Epidermal melanocyte (primary cell): ENCODE data around the gene MEAK7.

Experiments used
- DNase-seq: peaks from one replicate; pipeline ENCODE4 v3.0.0; 2011; ENCODE audit warnings: low spot score; ENCODE audit not compliant: insufficient read length

The MEAK7 gene

DNA sequence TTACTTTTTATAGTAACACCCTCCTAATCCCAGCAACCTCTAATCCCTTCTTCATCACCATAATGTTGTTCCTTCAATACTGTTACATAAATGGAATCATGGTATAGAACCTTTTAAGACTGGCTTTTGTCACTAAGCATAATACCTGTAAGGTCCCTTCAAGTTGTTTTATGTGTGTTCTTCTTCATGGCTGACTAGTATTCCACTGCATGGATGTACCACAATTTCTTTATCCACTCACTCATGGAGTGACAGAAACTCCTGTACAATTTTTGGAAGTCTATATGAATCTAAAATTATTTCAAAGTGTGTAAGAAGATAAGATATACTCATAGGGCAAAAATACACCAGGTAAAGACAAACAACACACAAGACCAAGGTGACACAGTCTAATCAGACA is 36.8 kb downstream of the MEAK7 start:
- no peak for DNase-seq

DNA sequence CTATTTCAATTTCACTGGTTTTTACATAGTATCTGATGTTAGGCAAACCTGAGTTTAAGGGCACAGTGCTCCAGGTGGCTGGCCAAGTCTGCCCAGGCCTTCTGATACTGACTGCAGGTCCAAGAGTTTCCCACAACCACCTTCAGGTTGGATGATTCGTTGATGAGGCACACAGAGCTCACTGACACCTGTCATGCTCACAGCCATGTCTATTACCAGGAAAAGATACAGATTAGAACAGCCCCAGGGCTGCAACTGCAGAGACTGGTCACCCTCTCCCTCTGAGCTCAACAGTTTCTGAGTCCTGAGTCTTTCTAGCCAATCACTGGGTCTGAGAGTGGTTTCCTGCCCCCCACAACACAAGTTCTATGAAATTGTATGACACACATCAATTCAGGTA is 37.2 kb downstream of the MEAK7 start:
- no peak for DNase-seq

DNA sequence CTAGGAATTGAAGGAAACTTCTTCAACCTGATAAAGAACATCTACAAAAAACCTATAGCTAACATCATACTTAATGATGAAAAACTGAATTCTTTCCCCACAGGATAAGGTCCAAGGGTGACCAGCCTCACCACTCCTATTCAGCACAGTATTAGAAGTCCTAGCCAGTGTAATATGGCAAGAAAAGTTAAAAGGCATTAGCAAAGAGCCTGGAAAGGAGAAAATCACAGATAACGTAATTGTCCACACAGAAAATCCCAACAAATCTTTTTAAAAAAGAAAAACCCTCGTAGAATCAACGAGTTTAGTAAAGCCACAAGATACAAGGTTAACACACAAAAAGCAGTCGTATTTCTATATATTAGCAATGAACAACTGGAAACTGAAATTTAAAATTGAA is 37.8 kb downstream of the MEAK7 start:
- no peak for DNase-seq

DNA sequence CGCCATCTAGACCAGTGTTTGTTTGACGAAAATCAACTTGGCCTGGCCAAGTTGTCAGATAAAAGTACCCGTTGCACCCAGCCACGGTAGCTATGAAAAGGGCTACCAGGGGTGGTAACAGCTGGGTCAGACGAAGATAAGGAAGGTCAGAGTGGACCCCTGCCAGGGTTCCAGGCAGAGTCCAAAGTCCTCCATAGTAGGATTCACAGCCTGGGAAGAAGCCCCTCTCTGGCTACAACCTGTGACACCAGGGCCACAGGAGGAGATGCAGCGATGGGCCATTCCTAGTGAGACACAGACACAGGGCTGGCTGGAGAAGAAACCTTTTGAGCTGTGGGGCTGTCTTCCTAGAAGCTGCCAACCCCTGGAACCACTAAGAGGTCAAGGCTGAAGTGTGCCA is 39.3 kb downstream of the MEAK7 start:
- no peak for DNase-seq

DNA sequence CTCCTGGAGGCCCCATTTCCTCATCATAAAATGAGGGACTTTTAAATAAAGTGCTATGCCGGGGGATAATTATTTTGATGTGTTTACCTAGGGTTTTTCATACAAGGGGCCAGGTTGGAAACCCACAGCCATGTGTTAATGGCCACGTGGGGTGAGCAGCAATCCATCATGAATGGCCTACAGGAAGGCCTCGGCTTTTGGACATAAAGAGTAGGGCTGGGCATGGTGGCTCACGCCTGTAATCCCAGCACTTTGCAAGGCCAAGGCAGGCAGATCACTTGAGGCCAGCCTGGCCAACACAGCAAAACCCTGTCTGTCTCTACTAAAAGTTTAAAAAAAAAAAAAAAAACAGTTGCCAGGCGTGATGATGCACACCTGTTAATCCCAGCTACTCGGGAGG is 40.3 kb downstream of the MEAK7 start:
- no peak for DNase-seq

DNA sequence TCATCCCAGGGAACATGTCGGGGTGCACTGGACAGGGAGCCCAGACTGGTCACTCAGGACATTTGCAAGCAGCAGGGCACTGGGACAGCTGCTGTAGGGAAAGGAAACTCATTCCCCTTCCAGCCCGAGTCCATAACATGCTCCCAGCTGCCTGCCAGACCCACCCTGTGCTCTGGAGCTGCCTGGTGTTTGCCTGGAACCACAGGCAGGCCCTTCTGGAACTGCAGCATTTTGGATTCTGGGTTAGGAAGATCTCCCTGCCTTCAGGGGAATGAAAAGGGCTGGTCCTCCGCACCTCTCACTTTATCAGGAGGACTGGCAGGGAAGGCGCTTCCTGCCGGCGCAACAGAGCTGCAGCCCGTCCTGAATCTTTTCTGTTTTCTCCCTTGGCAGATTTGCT is 41.2 kb downstream of the MEAK7 start:
- no peak for DNase-seq

DNA sequence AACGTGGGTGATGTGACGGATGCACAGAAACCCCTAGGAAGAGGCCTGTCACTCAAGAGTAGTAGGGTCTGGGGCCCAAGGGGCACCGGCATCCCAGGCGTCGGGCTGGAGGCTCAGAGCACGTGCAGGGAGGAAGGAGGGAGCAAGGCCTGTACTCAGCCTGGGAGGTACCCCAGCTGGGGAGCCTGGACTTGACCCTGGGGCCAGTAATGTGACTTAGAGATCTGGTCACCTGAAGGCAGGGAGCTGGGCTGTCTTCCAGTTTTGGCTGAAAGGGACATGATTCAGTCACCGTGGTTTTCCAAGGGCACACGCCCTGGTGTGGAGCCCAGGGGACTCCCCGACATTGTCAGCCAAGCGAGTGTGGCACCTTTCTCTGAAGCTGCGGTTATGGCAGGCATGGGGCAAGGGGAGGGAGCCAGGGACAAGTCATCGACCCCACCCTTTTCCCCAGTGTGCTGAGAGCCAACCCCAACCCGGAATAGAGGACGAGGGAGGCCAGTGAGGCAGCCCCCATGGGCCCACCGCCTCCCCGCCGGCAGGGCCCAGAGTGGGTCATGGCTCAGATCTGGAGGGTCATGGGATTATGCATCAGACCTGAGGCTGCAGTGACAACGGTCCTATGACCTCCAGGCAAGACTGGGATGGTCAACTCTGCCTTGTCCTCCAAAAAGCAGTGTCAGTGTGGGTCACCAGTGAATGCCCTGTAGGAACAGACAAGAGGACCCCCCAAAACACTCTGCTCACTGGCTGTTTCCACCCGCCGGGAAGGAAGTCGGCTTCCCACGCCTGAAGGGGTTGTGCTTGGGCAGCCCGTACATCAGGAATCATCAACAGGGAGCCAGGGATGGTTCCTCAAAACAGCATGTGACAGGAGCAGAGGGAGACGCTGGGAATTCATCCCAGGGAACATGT is 41.9 kb downstream of the MEAK7 start:
- no peak for DNase-seq

DNA sequence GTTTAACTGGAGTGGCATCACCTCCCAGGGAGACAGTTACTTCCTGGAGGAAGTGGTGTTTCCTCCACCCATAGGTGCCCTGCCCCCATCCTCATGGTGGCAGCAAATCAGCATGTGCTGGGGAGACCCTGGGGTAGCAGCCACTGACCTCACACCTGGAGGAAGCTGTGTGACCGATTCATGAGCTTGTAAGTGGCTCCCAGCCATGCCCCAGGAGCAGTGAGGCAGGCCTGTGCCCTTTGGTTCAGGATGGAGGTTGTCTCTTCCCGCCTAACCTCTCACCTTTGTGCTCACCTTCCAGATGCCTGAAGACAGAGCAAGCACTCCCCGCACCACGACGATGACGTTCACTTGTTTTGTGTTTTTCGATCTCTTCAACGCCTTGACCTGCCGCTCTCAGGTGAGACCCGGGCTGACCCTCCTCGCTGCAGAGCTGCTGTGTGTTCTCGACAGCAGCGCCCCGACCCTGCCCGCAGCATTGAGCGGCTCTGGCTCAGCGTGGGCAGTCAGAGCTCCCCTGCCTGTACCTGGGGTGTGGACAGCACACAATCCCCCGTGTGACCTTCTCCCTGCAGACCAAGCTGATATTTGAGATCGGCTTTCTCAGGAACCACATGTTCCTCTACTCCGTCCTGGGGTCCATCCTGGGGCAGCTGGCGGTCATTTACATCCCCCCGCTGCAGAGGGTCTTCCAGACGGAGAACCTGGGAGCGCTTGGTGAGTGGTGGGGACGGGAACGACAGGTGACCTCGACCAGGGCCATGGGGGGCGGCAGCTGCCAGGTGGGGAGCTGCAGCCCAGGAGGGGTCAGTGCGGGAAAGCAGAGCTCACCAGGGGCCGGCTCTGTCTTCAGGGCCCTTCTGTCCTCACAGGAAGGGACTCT is 42.8 kb downstream of the MEAK7 start:
- no peak for DNase-seq

DNA sequence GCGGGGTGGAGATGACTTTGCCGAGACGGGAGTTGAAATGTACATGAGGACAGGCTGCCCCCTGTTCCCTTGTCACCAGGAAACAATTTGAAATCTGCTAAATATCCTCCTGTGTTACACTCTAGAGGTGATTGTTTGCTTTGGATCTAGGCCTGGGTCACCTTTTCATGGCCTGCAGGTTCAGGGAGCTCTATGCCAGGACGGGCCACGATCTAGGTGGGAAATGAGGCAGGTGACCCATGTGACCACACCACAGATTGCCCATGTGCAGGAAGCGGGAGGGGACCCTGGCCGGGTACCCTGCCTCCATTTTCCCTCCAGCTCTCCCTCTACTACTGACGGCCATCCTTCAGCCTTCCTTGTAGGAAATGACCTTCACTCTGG is 43.4 kb downstream of the MEAK7 start:
- no peak for DNase-seq

DNA sequence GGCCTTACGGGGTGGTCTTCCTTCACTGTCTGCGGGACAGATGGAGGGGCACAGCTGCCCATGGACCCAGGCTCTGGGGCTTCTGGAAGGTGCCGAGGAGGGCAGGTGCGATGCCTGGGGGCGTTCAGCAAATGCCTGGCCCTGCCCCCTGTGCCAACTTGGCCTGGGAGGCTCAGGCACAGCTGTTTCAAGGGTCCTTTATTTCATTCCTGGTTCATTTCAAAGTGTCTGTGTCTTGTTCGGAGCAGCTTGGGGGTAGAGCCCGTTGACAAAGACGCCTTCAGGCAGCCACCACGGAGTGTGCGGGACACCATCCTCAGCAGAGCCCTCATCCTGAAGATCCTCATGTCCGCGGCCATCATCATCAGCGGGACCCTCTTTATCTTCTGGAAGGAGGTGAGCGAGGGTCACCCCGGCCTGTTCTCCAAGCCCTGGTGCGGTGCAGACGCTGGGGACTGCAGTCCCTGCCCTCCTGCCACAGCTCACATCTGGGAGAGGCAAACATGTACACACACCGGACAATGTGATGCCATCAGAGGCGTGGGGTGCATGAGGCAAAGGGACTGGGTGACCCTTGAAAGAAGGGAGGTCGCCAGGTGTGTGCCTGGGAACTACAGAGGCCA is 43.9 kb downstream of the MEAK7 start:
- no peak for DNase-seq

DNA sequence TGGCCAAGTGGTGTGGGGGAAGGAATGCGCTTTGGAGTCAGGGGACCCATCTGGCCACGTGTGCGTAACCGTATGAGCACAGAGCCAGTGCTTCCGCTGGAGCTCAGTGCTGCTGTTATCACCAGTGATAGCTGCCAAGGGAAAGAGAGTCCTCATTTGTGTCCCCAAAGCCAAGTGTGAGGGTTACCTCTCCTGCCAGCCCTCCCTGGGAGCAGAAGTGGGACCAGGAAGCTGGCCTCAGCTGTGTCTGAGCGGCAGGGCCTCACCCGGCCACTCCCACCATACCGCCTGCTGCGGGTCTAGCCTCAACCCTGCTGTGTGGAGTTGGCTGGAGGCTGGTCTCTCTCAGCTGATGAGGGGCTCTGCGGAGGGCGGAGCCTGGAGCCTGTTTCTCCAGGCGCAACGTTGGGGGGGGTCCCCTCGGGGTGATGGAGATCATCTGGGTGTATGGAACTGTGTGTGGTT is 44.5 kb downstream of the MEAK7 start:
- DNase-seq, result no peak

DNA sequence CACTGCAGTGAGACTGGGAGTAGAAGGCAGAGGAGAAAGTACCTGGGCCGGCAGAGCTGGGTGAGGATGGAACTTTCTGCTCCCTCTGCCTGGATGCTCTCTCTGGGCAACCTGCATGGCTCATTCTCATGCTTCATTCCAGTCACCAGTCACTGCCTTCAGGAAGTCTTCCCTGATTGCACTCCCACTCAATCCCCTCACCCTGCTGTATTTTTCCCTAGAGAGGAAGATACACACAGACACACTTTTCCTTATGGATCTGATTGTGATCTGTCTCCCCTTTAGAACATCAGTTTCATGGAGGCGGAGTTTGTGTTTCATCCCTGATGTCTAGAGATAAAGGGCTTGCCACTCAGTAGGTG is 44.9 kb downstream of the MEAK7 start:
- no peak for DNase-seq

DNA sequence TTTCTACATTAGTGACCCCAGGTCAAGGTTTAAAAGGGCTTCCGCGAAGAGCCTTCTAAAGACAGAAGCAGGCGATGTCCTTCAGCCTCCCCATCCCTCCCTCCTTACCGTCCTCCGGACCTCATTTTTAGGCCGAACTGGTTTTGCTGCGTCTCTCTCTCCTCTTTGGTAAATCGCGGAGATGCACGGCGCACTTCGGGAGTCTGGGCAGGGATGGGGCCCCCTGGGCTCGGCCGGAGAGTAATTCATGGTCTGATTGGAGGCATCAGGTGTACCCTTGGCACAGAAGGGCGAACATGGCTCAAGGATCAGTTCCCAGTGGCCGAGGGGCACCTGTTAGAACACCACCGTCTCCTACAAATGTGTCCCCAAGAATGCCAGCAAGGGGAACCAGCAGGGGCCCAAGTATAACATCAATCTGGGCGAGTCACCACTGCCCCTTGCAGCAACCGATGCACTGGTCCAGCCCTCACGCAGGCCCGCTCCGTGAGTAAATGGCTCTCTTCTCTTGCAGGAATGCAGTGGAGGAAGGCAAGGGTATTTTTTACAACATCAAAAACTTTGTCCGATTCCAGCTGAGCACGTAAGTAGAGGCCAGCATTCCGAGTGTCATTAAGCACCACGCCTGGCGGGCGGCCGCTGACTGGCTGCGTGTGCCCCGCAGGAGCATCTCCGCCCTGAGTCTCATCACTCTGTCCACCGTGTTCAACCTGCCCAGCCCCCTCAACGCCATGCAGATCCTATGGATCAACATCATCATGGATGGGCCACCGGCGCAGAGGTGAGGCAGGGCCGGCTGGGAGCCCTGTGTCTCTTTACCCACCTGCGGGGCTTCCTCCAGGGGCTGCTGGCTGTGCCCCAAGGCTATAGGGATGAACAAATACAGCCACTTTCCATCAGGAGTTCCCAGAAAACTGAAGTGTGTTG is 45.6 kb downstream of the MEAK7 start:
- no peak for DNase-seq

DNA sequence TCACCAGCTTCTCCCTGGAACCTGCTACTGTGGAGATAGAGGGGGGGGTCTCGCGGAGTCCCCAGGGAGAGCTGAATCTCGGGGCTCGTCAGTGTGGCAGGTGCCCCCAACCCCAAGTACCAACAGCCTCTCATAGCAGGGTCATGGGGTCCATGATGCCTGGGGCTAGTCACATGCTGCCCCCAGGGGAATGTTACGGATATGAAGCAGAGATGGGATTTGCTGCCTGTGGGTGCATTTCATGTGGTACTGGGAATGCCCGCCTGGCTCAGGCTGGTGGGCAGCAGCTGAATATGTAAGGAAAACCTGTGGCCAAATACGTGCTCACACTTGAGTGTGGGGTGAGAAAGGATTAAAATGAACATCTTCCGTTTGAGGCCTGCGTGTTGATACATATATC is 49.4 kb downstream of the MEAK7 start:
- DNase-seq, result no peak
